Skin of body (tissue), 2 donors: ENCODE results near the gene ASTN1. TPM values are rescaled to one million over a fixed set of nuclear protein-coding genes. Genes with fewer than 3 reads are reported as not detected.
"Not testable (repeated sequence)": the region's sequence is repeated elsewhere in the genome, so short reads cannot be mapped to it uniquely, and the experiment has no call there.

Source experiments
- DNase-seq: peaks from one replicate; lab custom pipeline; 2025; lab: John Stamatoyannopoulos, UW
- total RNA-seq: library from RNA; depleted of rRNA; stranded (reverse); fragments of >200 nt; gene quantifications from one replicate; pipeline ENCODE4 v1.2.3, GENCODE V29; 2014

Gene ASTN1
- total RNA-seq, 1 donor from 2014 or later, result 2.4 TPM

DNA sequence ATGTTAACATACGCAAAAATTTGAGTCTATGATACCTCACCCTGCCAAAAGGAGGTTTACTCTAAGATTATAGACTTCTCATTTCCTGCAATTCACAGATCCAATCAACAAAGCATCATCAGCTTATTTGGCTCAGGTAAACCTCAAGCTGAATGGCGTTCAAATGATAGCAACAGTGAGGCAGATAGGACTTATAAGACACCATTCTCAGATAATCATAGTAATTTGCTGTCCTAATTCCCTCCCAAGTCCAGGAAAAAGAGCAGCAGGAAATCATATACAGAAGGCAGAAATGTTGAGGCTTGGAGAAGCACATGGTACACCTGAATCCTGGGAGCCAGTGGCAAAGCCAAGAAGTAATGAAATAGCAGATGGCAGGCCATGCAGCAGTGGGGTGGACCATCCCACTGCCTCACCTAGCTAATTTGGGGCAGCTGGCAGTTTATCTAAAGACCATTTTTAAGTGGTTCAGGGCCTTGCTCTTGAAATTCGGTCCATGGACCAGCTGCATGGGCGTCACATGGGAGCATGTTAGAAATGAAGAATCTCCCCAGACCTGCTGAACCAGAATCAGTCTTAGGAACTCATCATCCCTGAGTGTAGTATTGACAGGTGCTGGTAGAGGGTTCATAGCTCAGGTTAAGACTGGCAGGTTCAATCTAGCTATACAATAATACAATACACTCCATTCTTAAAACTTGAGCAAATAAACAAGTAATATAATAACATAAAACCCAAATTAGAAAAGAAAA is 57.7 kb downstream of the ASTN1 start:
- no peak for DNase-seq

DNA sequence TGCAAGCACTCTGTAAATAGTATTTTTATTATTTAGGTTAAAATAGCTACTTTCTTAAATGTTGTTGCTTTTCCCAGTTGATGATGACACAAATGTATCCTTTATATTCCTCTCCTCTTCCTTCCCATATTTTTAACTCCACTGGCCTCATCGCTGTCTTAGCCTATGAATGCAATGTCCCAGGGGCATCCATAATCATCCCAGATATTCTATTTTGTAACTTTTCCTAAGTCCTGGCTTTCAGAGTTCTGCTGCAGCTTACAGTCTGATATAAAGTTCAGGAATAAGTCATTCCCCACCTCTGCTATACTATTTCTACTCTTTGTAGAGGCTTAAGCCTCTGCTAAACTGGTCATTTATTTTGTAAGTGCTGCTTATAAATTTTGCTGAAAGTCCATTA is 58.3 kb downstream of the ASTN1 start:
- no peak for DNase-seq

DNA sequence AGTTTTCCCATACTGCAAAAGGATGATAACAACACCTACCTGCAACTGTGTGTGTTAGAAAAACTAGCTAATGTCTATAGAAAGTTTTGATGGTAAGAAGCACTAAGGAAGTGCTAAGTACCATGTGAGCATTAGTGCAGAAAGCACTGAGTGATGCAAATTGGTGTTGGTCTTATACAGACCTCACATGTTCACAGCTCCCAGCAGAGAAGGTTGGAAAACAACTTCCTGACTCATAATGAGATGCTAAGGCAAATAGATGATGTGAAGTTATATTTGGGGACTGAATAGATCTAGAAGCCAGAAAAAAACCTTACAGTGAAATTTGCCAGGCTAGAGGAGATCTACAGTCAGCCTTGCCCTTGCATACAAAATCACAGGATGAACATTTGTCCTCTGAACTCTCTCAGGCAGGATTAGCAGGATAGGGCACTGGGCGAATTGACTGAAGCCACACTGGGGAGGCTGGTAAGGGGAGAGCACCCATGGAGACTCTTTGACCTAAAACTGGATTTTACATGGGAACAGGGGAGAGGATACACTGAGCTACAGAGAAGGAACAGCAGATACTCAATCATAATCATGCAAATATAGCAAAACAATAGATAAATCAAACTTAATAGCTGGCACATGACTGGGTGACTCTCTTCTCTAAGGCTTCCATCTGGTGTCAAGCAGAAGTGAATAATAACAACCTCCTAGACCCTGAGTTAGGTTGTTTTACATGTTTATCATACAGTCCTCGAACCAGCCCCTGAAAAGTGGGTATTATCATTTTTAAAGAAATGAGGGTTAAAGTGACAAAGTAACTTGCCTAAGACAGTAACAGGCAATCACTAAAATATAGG is 61.3 kb downstream of the ASTN1 start:
- no peak for DNase-seq

DNA sequence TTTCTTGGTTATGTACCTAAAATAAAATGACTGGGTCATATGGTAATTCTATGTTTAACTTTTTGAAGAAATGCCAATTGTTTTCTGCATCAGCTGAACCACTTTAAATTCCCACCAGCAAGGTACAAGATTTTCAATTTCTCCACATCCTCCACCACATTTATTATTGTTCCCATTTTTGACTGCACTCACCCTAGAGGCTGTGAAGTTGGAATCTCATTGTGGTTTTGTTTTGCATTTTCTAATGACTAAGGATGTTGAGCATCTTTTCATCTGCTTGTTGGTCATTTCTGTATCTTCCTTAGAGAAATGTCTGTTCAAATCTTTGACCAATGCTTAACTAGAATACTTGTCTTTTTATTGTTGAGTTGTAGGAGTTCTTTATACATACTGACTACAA is 72.5 kb downstream of the ASTN1 start:
- no peak for DNase-seq

DNA sequence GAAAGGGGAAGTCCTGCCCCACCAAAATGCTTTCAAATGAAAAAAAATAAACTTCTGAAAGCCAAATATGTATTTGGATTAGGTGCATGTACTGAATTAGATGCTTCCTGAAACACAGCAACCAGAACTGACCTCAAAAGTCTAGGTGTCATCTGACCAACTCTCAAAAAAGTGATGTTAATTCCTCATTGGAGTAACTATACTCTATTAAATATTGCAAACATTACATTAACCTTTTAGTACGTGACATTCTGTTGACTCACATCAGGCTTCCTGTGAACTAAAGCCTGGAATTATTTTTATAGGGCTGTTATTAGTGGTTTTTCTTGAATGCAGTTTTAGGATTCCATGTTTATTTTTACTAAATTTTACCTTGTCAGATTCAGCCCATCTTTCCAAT is 73.5 kb downstream of the ASTN1 start:
- DNase-seq, result no peak

DNA sequence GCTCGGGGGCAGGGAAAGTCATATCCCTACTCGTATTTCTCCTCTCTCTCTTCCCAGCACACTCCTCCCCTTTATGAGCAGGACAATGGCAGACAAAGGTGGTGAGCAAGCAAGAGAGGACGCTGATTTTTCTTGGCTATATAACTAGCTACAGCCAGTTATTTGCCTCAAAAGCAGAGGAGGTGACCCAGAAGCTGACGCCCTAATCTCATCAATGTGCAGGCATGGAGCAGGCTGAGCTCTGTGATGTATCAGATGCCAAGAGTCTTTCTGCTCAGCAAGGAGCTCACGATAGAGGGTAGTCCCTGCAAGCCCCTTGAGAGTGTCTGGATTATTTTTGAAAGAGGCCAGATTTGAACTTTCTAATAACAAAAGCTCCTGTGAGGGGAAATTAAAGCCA is 75.5 kb downstream of the ASTN1 start:
- no peak for DNase-seq

DNA sequence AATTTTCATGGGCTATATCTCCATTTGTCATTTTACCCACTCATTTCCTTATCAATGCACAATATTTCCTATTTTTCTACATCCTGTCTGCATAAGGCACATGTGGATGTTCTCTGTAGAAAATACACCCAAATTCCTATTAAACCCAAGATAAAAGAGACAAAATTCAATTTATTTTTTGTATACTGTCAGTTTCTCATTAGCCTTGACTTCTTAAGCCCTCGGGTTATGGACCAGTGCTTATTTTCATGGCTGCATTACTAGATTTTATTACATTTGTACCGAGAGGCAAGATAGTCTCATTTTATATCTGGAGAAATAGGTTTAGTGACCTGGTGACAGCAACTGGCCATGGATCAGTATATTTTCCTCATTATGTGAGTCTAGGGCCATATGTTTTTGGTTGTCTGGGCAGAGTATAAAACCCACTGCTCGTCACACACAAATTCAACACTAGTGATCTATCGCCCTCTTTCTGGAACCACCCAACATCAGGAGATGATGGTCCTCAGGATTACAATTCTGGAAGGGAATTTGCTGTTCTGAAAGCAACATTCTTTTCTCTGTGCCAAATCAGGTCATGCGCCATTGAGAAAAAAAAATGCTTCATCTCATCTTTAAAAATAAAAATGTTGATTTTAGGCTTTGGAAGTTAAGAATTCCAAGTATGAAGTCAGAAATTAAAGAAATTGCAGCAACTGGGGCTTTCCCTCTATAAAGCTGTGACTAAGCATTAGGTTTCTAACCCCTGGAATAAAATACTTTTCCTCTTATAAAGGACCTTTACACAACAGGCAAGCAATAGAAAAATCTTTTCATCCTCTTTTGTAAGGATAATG is 81.4 kb downstream of the ASTN1 start:
- DNase-seq, result peak; percentile 31

DNA sequence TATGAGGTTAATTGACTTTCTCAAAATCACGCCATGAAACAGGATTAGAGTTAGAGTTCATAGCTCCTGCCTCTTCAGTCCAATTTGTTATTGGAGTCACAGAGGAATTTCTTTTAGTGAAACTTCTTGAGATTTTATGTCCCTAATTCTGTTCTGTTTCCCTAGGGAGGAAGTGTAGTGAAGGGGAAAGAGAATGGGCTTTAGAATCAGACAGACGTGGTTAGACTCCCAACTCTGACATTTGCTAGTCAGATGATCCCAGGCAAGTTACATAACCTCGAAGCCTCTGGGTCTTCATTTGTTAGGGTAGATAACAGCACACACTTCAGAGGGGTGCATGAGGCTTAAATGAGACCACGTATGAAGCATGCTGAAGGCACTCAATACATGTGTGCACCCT is 83.9 kb downstream of the ASTN1 start:
- no peak for DNase-seq

DNA sequence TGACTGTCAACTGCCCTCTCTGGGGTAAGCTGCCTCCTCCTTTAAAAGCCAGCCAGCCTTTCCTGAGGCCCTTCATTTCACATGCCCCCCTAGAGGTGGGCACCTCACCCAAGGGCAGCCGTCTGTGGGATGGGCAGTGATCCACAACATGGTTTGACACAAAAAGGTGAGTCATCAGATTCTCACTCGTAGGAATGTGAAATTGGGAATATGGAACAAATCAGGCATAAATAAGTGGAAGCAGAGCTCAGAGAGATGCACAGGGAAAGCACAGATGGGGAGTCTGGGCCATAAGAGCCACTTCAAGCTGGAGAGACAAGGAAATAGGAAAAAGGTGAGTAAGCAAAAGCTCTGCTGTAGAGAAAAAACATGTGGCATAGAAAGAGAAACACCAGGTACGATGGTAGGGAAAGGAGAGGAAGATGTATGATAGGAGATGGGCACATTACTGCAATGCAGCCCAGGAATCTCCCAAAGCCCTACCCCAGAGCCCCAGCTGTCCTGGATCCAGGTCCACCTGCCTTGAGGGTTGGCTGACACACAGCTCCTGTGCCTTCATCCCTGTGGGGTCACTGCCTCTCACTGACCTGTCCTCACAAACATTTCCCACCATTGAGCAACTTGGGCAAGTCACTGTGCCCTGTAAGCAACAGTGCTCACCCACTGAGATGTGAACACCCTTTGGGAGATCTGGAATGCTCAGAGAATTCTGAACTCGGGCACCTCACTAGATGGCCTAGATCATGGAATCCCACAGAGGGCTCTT is 86.6 kb downstream of the ASTN1 start:
- no peak for DNase-seq

DNA sequence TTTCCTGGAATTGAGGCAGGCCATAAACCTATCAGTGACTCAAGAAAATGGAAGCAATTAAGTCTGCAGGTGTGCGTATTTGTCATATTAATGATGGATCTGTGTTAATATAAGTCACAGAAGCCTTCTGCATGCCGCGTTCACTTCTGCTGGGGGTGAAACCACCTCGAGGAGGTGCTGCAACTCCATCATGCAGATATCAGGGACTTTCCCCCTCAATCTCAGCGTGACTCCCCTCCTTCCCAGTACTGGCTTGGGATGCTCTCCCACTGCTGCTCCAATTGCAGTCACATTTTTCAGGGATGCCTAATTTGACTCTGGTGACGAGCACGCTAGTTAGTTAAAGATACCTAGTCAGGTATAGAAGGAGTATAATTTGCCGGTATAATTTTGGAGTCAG is 87.5 kb downstream of the ASTN1 start:
- DNase-seq, result no peak

DNA sequence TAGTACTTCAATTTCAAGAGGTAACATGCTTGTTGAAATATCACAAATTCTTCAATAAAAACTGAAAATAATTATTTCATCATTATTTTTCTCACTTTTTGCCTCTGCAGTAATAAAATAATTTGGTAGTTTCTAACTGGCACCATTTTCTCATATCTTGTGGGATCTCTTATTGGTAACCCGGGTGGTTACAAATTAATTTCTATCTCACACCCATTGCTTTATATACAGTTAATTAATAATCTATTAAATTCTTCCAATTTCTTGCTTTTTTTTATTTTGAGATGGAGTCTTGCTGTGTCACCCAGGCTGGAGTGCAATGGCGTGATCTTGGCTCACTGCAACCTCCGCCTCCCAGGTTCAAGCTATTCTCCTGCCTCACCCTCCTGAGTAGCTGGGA is 89.7 kb downstream of the ASTN1 start:
- not testable (repeated sequence) for DNase-seq

DNA sequence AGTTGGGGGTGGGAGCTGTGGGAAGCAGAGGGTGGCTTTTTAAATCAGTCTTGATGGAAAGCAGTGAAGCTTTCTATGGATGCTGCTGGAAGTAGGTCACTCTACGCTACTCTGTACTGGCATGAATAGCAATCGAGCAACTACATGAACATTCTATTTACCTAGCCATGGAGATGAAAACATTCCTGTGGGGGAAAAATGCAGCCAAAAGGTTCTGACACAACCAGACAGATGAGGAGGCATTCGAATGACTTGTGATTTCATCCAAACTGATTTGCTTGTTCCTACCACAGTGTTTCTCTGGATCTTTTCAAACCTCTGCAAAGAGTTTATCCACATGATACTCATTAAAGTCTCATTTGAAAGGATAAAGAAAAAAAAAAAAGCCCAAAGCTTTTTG is 95.0 kb downstream of the ASTN1 start:
- no peak for DNase-seq

DNA sequence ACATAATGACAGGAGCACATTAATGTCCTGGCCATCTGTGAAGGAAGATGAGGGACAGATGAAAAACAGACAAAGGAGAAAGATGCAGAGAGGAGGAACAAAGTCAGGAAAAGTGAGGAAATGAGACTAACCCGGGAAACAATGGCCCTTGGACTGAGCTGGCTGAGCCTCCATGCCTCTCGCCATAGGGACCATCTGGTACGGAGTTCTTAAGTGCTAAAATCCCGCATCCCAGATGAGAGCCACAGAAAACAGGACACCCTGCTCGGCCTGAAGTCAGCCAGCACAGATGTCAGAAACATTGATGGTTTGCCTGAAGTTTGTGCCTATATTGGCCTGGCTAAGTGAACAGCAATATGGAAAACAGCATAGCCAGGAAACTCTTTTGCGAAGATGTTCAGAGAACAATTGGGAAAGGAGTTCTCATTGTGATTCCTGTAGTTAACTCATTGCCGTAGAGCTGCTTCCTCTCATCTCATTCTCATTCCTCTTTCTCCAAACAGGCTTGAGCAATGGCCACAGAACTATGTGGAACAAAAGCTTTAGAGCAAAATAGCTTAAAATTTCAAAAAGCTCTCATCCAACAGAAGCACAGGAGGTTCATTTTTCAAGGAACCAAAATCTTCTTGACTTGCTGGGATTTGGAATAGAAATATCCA is 96.6 kb downstream of the ASTN1 start:
- no peak for DNase-seq

DNA sequence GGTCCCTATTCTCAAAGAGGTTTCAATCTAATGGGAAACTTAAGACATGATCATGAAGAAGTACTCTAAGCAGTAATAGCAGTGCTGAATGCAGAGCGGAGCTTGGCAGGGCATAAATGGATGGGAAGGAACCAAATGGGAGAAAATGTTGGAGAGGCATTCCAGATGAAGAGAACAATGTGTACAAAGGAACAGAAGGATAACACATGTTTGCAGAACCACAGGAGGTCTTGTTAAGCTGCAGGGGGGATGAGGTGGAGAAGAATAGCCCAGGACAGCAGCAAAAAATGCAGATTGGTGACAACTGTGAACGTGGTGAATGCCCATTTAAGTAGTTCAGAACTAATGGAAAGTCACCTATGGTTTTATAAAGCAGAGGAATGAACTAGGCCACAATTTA is 99.1 kb downstream of the ASTN1 start:
- DNase-seq, result peak; percentile 54

DNA sequence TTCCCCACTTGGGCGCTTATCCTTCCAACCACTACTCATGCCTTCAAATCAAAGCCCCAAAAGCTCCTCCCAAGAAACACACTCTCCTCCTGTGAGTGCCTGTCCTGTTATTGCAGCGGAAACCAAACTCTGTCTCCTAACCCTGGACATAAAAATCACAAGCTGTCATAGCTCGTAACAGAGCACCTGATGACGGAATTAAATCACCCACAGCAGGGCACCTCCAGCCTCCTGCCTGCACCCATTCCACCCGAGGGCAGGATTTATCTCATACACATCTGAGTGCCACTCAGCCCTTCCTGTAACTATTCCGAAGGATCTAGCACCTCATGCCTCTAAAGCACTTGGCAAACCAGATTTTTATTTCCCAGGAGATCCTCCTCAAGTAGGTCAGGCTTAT is 100.9 kb downstream of the ASTN1 start:
- DNase-seq, result no peak

DNA sequence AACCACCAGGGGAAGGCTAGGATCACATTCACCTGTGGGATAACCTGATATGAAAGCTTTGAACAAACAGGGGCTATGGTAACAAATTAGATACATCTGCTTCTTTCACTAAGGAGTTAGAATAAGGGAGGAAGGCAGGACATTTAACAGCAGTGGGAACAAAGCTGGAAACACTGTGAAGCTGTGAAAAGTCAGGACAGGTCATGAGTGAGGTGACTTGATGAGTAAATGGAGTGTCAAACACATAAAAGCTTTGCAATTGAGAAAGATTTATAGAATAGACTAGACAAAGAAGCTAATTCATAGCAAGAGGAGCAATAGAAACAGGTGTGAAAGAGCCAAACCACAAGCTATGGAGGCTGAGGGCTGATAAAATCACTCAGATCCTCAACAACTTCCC is 110.0 kb downstream of the ASTN1 start:
- no peak for DNase-seq

DNA sequence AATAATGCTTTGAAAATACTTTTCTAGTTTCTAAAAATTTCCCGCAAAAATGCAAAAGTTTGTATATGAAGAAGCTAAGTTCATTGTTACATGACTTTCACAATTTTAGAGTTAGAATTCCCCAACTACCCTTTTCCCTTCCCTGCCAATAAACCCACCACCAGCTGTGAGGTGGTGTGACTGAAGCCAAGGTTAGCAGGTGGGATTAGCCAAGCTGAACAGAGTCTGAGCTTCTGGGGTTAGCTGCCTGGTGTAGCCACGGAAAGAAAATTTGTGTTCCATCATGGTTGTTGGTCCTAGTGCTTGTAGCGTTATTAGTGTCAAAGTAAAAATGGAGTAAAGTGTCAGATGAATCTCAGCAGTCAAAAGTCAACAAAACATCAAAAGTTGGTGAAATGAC is 110.9 kb downstream of the ASTN1 start:
- no peak for DNase-seq

DNA sequence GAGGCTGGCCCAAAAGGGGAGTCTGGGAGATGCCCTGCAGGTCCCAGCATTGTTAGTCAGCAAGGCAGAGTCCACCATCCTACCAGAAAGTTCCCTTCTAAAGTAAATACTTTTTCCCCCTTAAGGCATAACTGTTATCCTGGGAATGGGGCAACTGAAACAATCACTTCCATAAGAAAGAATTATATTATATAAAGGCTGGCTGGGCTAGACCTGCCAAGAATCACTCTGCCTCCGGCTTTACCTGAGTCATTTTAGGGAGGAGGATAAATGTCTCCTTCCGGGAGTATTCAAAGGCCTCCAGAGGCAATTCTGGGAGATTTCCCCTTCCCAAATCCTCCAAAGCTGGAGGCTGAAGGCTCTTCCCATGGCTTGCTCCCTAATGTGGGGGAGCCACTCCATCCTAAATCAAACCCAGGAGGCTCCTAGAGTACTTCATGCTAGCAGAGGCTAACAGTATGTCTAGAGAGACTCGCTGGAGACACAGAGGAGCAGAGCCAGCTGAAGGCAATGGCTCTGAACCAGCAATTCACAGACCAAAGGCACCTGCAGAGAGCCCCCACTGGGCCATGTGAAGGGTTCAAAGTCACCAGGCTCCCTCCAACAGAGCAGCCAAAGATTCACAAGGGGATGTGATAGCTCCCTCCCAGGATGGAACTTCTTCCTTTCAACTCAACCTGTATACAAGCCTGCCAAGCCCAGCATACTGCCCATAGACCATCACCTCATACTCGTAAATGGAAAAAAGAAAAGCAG is 116.0 kb downstream of the ASTN1 start:
- no peak for DNase-seq

DNA sequence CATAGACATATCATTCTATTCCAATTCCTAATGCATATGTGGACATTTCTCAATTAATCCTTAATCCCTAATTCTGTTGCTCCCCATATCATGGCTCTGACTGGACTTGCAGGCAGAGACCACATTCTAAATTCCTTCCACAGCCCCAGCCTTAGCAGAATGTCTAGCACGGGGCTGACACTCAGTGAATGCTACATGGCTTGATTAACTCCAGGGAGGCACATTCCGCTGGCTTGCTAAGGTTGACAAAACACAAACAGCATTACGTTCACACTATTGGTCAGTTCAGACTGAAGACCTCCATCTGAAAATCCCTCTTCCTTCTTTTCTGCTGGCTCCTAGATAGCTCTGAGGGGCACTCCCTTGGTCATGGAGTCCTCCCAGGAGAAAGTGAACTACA is 119.4 kb downstream of the ASTN1 start:
- DNase-seq, result no peak

DNA sequence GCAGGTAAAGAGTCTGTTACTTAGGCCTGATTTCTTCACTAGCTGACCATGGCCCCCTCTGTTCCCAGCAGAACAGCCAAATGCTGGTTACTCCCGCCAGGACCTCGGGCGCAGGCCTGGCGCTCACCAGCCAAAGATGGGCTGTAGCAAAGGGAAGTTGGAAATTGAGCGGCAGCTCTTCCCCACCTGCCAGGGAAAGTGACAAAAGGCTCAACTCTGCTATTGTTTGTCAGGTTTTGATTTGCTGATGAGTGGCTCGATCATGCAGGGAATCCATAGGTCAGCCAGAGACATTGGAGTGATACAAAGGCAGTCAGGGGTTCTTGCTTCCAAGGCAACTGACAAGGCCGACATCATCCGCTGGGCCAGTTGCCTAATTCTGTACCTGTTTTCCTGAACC is 120.1 kb downstream of the ASTN1 start:
- no peak for DNase-seq
